SK-N-DZ (cell line): ENCODE data around the gene GLRA3.
"Not testable (repeated sequence)": the region's sequence is repeated elsewhere in the genome, so short reads cannot be mapped to it uniquely, and the experiment has no call there.

Experiments
- DNase-seq: peaks from one replicate; pipeline ENCODE4 v3.0.0-alpha.2; 2015; ENCODE audit warnings: low spot score

GLRA3 gene

GRCh38 chr4:174810834-174811233, 18.2 kb downstream of the GLRA3 start:
- no peak for DNase-seq

- DNase-seq, result no peak
Observed at GRCh38 chr4:174808836-174809235, 20.2 kb downstream of the GLRA3 start.

DNA sequence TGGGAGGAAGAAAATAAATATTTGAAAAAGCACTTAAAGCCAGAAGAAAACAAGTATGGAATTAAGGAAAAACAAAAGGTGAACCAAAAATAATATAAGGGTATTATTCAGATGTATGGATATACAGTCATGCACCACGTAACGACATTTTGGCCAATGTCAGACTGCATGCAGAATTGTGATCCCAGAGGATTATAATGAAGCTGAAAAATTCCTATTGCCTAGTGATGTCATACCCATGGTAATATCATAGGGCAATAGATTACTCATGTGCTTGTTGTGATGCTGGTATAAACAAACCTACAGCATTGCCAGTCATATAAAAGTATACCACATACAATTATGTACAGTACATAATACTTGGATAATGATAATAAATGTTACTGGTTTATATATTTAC, 20.9 kb downstream of the GLRA3 start:
- no peak for DNase-seq

DNA sequence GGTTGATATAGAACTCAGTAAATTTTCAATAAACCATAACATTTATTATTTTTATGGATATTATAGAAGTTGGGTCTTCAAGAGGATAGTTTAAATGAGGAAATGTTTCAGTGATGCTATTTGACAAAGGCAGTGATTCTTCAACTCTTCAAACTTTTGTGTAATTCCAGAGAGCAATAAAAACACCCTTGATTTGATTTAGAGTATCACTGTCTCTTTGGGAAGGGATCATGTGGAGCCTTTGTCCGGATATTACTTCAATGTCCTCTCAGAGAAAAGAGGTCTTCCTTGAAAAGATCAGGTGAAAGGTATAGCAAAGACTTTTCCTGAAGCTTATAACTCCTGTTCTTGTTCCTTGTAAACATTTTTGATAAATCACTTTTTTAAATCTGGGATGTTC, 23.3 kb downstream of the GLRA3 start:
- DNase-seq, result no peak

- DNase-seq, result no peak
Observed at GRCh38 chr4:174794543-174795094, 34.4 kb downstream of the GLRA3 start.

- DNase-seq, result no peak
Observed at GRCh38 chr4:174789657-174790056, 39.4 kb downstream of the GLRA3 start.

DNA sequence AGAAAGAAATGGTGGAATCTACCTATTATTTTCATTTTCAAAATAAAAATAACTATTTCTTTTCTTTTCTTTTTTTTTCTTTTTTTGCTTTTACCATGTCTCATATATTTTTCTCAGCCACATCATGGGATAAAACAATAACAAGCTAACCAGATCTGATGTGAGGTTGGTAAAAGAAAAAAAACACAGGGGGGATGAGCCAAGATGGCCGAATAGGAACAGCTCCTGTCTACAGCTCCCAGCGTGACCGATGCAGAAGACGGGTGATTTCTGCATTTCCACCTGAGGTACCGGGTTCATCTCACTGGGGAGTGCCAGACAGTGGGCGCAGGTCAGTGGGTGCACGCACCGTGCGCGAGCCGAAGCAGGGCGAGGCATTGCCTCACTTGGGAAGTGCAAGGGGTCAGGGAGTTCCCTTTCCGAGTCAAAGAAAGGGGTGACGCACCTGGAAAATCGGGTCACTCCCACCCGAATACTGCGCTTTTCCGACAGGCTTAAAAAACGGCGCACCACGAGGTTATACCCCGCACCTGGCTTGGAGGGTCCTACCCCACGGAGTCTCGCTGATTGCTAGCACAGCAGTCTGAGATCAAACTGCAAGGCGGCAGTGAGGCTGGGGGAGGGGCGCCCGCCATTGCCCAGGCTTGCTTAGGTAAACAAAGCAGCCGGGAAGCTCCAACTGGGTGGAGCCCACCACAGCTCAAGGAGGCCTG, 50.6 kb downstream of the GLRA3 start:
- DNase-seq, result not testable (repeated sequence)

DNA sequence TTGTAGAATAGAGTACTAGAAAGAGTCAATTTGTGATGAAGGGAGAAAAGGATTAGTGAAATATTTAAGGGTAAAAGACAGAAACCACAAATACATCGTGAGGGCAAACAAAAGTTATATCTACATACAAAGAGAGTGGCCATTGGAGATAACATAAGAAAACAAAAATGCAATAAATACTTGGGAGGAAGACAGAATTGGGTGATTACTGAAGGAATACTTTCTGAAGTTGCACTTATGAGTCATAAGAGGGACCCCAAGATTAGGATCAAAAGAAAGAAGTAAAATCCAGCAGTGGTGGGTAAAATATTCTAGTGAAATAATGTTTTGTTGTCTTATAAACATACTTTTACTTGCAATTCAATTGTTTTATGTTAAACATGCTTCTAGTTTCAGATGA, 53.7 kb downstream of the GLRA3 start:
- DNase-seq, result no peak

GRCh38 chr4:174764105-174764729, 64.8 kb downstream of the GLRA3 start:
- DNase-seq, result peak; percentile 34

- no peak for DNase-seq
Observed at GRCh38 chr4:174763454-174764104, 65.5 kb downstream of the GLRA3 start.

- no peak for DNase-seq
Observed at GRCh38 chr4:174761451-174761850, 67.6 kb downstream of the GLRA3 start.

DNA sequence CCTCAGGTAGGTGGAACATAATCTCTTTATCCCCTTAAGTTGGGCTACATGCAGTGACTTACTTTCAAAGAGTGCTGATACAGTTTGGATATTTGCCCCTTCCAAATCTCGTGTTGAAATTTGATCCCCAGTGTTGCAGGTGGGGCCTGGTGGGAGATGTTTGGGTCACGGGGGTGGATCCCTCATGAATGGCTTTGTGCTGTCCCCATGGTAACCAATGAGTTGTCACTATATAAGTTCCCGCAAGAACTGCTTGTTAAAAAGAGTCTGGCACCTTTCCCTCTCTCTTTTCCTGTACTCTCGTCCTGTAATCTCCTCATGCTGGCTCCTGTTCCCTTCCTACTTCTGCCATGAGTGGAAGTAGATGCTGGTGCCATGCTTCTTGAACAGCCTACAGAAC, 71.3 kb downstream of the GLRA3 start:
- DNase-seq, result no peak

DNA sequence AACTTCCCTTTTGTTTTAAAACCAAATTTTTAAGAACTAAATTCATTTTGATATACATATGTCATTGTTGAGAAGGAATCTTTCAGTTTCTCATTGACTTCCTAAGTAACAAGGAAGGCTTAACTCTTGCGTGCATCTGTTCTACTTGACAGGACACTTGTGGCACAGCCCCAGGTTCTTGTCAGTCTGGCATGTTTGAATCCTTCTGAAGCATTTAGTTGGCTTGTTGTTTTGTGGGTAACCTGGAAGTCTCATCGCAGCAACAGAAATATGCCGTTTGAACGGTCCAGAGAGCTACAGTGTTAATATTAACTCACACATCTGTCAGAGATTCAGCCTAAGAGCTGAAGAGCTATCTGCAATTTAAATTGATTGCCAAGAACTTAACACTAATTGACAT, 76.0 kb downstream of the GLRA3 start:
- no peak for DNase-seq

DNA sequence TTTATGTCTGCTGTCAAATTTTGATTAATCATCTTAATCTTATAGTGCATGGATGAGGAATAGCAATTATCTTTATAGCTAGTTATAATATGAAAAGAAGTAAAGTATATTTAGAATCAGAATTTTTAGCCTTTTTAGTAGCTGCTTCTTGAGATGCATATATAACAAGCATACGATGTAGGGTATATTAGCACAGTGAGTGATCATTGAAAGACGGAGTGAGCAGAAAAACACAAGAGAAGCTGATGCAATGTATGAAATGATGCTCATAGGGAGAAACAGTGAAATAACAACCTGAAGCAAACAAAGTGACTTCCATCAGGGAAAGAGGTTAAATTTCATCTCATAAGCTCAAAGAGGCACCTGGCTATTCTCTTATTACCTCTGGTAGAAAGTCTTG, 77.0 kb downstream of the GLRA3 start:
- DNase-seq, result no peak

GRCh38 chr4:174749091-174749490, 80.0 kb downstream of the GLRA3 start:
- DNase-seq, result no peak

GRCh38 chr4:174746710-174747109, 82.3 kb downstream of the GLRA3 start:
- DNase-seq, result no peak

DNA sequence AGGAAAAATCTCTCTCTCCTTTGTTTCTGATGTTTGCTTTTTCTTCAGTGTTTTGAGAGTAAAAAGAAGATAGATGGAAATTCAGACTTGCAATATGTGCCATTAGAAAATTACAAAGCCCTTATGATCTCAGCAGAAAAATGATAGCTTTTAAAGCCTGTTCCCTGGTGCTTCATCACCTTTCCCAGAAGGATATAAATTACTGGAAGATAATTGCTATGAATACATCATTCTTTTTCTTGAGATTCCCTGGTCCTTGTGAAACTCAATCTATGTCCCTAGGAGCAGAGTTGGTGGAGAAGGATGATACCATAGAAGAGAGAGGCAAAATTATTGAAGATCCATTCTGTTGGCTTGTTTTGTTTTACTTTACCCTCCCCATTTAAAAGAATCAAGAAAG, 86.5 kb downstream of the GLRA3 start:
- no peak for DNase-seq

- DNase-seq, result no peak
Observed at GRCh38 chr4:174739576-174739975, 89.5 kb downstream of the GLRA3 start.

DNA sequence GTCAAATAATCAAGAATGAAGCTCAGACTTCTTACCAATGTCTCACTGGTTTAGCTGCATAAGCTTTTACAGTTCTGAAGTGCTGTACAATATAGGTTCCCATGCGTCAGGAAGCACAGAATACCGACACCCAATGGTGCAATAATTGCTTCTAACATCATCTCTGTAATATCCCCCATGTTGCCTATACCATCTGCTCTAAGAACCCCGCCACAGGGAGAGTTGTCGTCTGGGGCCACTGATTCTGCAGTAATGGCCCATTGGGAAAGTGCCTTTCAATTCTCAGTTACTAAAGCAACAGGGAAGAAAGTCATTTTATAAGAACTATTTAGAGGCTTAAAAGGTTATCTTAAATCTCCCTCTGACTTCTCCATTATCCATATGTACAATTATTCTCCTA, 94.9 kb downstream of the GLRA3 start:
- DNase-seq, result no peak

- DNase-seq, result no peak
Observed at GRCh38 chr4:174717828-174718227, 111.2 kb downstream of the GLRA3 start.

DNA sequence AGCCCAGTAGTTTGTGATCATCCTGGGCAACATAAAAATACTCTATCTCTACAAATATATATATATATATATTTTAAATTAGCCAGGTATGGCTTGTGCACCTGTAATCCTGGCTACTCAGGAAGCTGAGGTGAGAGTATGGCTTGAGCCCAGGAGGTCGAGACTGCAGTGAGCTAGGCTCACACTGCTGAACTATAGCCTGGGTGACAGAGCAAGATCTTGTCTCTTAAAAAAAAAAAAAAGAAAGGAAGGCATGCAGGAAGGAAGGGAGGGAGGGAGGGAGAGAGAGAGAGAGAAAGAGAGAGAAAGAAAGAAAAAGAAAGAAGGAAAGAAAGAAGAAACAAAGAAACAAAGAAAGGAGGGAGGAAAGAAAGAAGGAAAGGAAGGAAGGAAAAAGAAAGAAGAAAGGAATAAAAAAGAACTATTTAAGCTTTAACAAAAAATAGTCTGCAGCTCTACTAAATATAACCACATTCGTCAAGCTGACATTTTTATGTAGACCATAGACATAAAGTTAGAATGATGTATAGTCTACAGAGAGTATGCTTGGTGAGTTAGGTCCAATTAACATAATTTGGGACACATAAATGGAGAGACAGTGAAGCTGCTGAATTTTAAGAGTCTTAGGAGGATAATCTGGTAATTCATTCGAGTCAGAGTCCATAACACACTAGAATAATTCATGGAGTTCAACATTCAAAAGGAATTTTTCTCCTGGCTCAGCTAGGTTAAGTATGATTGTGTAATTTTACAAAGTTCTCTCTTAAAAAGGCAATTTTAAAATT, 111.9 kb downstream of the GLRA3 start:
- DNase-seq, result no peak
